OCI-LY7 (cell line): ENCODE measurements around the gene RFT1. TPM values are rescaled to one million over a fixed set of nuclear protein-coding genes. Genes with fewer than 3 reads are reported as not detected.

Source experiments
- BruUV-seq: library from RNA; stranded (reverse); fragments of 400-500 nt; replicated peaks from 2 replicates; lab custom pipeline; 2021; lab: Mats Ljungman, UMichigan
- CTCF ChIA-PET: fragments of 300-600 bp; sonication (Branson Sonifier 250); formaldehyde crosslinking; loops from one replicate; lab custom pipeline; 2022; ENCODE audit warnings: antibody characterized with exemption; ENCODE audit not compliant: unreplicated experiment; lab: Charles Lee
- POLR2A ChIA-PET: fragments of 300-600 bp; sonication (Branson Sonifier 250); formaldehyde crosslinking; loops from one replicate; lab custom pipeline; 2022; ENCODE audit warnings: antibody characterized with exemption; lab: Charles Lee
- DNase-seq: peaks from one replicate; pipeline ENCODE4 v3.0.0-alpha.2; 2015; ENCODE audit warnings: low spot score
- H2AFZ ChIP-seq: fragments of 200-600 bp; sonication (generic), shearing (Covaris generic); 2 replicates; pipeline ENCODE4 v1.6.1; 2014; ENCODE audit warnings: mild to moderate bottlenecking, antibody characterized with exemption, low read length, moderate library complexity
- H3K27ac ChIP-seq: fragments of 200-600 bp; sonication (generic); 2 replicates; pipeline ENCODE4 v1.5.1; 2014; ENCODE audit warnings: mixed run types, low read depth, mild to moderate bottlenecking, moderate library complexity, low read length, inconsistent platforms; ENCODE audit not compliant: poor library complexity, severe bottlenecking
- H3K36me3 ChIP-seq: fragments of 200-600 bp; sonication (generic); 2 replicates; pipeline ENCODE4 v1.6.1; 2014; ENCODE audit warnings: mild to moderate bottlenecking, antibody characterized with exemption, low read length, moderate library complexity, mixed read lengths; ENCODE audit not compliant: insufficient read depth
- H3K4me1 ChIP-seq: fragments of 200-600 bp; sonication (generic); 2 replicates; pipeline ENCODE4 v1.5.1; 2014; ENCODE audit warnings: mild to moderate bottlenecking, low read length; ENCODE audit not compliant: insufficient read depth, poor library complexity, severe bottlenecking
- H3K4me2 ChIP-seq: fragments of 200-600 bp; sonication (generic); 2 replicates; pipeline ENCODE4 v1.6.1; 2014; ENCODE audit warnings: mild to moderate bottlenecking, low read length
- H3K4me3 ChIP-seq: fragments of 200-600 bp; sonication (generic); 2 replicates; pipeline ENCODE4 v1.5.1; 2014; ENCODE audit warnings: mild to moderate bottlenecking, low read depth, low read length; ENCODE audit not compliant: poor library complexity, severe bottlenecking
- H3K79me2 ChIP-seq: fragments of 200-600 bp; sonication (generic); 2 replicates; pipeline ENCODE4 v1.6.1; 2016; ENCODE audit warnings: low read depth, mild to moderate bottlenecking, low read length, moderate library complexity, mixed read lengths; ENCODE audit not compliant: insufficient read depth
- H3K9me2 ChIP-seq: fragments of 200-600 bp; sonication (generic); 2 replicates; pipeline ENCODE4 v1.6.1; 2016; ENCODE audit warnings: mild to moderate bottlenecking, low read length, mixed read lengths; ENCODE audit not compliant: insufficient read depth
- H3K9me3 ChIP-seq: fragments of 200-600 bp; sonication (generic); 2 replicates; pipeline ENCODE4 v1.6.1; 2014; ENCODE audit warnings: mild to moderate bottlenecking, mixed run types, low read length, mixed read lengths
- H4K20me1 ChIP-seq: fragments of 200-600 bp; sonication (generic); 2 replicates; pipeline ENCODE4 v1.6.1; 2014; ENCODE audit warnings: mild to moderate bottlenecking, antibody characterized with exemption, low read length, moderate library complexity, mixed read lengths; ENCODE audit not compliant: insufficient read depth
- CTCF ChIP-seq: fragments of 200-600 bp; sonication (generic); conservative IDR thresholded peaks from 2 replicates; pipeline ENCODE4 v1.5.1; 2014; ENCODE audit warnings: mild to moderate bottlenecking, antibody characterized with exemption, low read length, moderate library complexity, mixed read lengths
- EZH2phosphoT487 ChIP-seq: fragments of 200-600 bp; sonication (generic); IDR thresholded peaks from 2 replicates; pipeline ENCODE4 v1.6.1; 2018; ENCODE audit warnings: low read depth, borderline replicate concordance, mild to moderate bottlenecking, mixed run types, antibody characterized with exemption, low read length, moderate library complexity, mixed read lengths
- intact Hi-C: fragments of 100-400 bp; cut with micrococcal nuclease; formaldehyde crosslinking; loops from one replicate; pipeline ENCODE4 v1.10.0; 2022; ENCODE audit not compliant: unreplicated experiment
- total RNA-seq, 2 experiments: library from RNA; depleted of rRNA in 1 of 2; stranded (reverse); fragments of >200 nt in 1 of 2; shearing (Covaris generic) in 1 of 2; gene quantifications; 2 replicates each; pipeline ENCODE4 v1.2.3, GENCODE V29; 2014 to 2022

RFT1 gene
- total RNA-seq, 2 experiments from 2014 or later: 9.9 to 34.7 TPM

- Histone ChIP-seq H3K9me3 (no peaks in the 10 kb centered on the region), H3K79me2 (no peaks in the 10 kb centered on the region)
- CTCF ChIA-PET: no interaction called here
Observed at GRCh38 chr3:53051929-53052328, 78.3 kb downstream of the RFT1 start.

GRCh38 chr3:53049987-53050386, 80.2 kb downstream of the RFT1 start:
- BruUV-seq: no TSS peak
- TF ChIP-seq CTCF (no peak), EZH2phosphoT487 (no peak)
- H3K9me2 ChIP-seq: no peaks in the 10 kb centered on the region
- no peak overlapping the region for H3K27ac ChIP-seq
- H3K4me1 ChIP-seq: peaks cover 10% of the 10 kb centered on the region
- no peak for DNase-seq
- H3K36me3 ChIP-seq: no peaks in the 10 kb centered on the region
- intact Hi-C loops: loop anchor here (5.0 to 10.0 kb wide), 2 partner anchors 115 to 363 kb away; partner anchors contain the start of genes GNL3 and PBRM1
- H3K4me2 ChIP-seq: no peak overlapping the region
- POLR2A ChIA-PET: interaction anchor here (0.9 kb wide), 1 partner anchor 27 kb away, joined by 4 read pairs; no protein-coding TSS in a partner anchor
- no peak overlapping the region for H3K4me3 ChIP-seq
- no peak overlapping the region for H2AFZ ChIP-seq
- no peaks in the 10 kb centered on the region for H3K9me3 ChIP-seq
- H4K20me1 ChIP-seq: no peaks in the 10 kb centered on the region
- CTCF ChIA-PET: no interaction called here
- no peaks in the 10 kb centered on the region for H3K79me2 ChIP-seq

More at GRCh38 chr3:53051929-53052328, 78.3 kb downstream of the RFT1 start:
- Histone ChIP-seq H3K4me1 (peaks cover 2% of the 10 kb centered on the region), H3K4me2 (no peak overlapping the region), H3K9me2 (no peaks in the 10 kb centered on the region), H4K20me1 (no peaks in the 10 kb centered on the region), H3K27ac (no peak overlapping the region), H2AFZ (no peak overlapping the region), H3K4me3 (no peak overlapping the region), H3K36me3 (no peaks in the 10 kb centered on the region)
- no TSS peak for BruUV-seq
- TF ChIP-seq CTCF (no peak), EZH2phosphoT487 (no peak)
- POLR2A ChIA-PET: no interaction called here
- DNase-seq: no peak
- intact Hi-C loops: no loop called here
